PC-9 (cell line): ENCODE results near the gene YIPF6.

Experiments
- EZH2 ChIP-seq: fragments of 200-600 bp; sonication (generic); IDR thresholded peaks from 2 replicates; pipeline ENCODE4 v1.8.0; 2017; ENCODE audit warnings: antibody characterized with exemption, low read depth
- TF ChIP-seq, protein P1 (sequence below): fragments of 200-600 bp; sonication (generic); conservative IDR thresholded peaks from 2 replicates; pipeline ENCODE4 v1.6.1; 2017; ENCODE audit warnings: mixed run types, antibody characterized with exemption, mild to moderate bottlenecking, moderate library complexity

GRCh38 chrX:68492583-68492982 lies 6.3 kb upstream of the YIPF6 start:
- TF ChIP-seq EZH2: no peak
- TF ChIP-seq, protein P1, sequence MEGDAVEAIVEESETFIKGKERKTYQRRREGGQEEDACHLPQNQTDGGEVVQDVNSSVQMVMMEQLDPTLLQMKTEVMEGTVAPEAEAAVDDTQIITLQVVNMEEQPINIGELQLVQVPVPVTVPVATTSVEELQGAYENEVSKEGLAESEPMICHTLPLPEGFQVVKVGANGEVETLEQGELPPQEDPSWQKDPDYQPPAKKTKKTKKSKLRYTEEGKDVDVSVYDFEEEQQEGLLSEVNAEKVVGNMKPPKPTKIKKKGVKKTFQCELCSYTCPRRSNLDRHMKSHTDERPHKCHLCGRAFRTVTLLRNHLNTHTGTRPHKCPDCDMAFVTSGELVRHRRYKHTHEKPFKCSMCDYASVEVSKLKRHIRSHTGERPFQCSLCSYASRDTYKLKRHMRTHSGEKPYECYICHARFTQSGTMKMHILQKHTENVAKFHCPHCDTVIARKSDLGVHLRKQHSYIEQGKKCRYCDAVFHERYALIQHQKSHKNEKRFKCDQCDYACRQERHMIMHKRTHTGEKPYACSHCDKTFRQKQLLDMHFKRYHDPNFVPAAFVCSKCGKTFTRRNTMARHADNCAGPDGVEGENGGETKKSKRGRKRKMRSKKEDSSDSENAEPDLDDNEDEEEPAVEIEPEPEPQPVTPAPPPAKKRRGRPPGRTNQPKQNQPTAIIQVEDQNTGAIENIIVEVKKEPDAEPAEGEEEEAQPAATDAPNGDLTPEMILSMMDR: no peak
